Loucy (cell line): ENCODE measurements around the gene SOX30.
"Not testable (repeated sequence)": the region's sequence is repeated elsewhere in the genome, so short reads cannot be mapped to it uniquely, and the experiment has no call there.

ENCODE experiments used
- H2AFZ ChIP-seq: fragments of 200-600 bp; sonication (generic); 2 replicates; pipeline ENCODE4 v1.6.0; 2016; ENCODE audit warnings: antibody characterized with exemption, mild to moderate bottlenecking, low read length, moderate library complexity
- H3F3A ChIP-seq: fragments of 200-600 bp; 2 replicates; pipeline ENCODE4 v1.6.0; 2016; ENCODE audit warnings: antibody characterized with exemption, low read depth, mild to moderate bottlenecking
- H3K27me3 ChIP-seq: fragments of 200-600 bp; sonication (generic); 2 replicates; pipeline ENCODE4 v1.6.1; 2014; ENCODE audit warnings: low read length, mild to moderate bottlenecking; ENCODE audit not compliant: insufficient read depth, poor library complexity, severe bottlenecking
- H3K36me3 ChIP-seq: fragments of 200-600 bp; sonication (generic); 2 replicates; pipeline ENCODE4 v1.6.1; 2016; ENCODE audit warnings: low read length; ENCODE audit not compliant: insufficient read depth
- H3K4me1 ChIP-seq: fragments of 200-600 bp; sonication (generic); 2 replicates; pipeline ENCODE4 v1.5.1; 2014; ENCODE audit warnings: low read length, mild to moderate bottlenecking; ENCODE audit not compliant: insufficient read depth, poor library complexity, severe bottlenecking
- H3K4me2 ChIP-seq: fragments of 200-600 bp; sonication (generic); 2 replicates; pipeline ENCODE4 v1.6.0; 2014; ENCODE audit warnings: antibody characterized with exemption, low read length, low read depth, mild to moderate bottlenecking; ENCODE audit not compliant: poor library complexity, severe bottlenecking
- H3K4me3 ChIP-seq: fragments of 200-600 bp; sonication (generic); 2 replicates; pipeline ENCODE4 v1.5.1; 2014; ENCODE audit warnings: low read length, mild to moderate bottlenecking, mixed read lengths; ENCODE audit not compliant: poor library complexity, severe bottlenecking
- H3K79me2 ChIP-seq: fragments of 200-600 bp; sonication (generic); 2 replicates; pipeline ENCODE4 v1.6.1; 2014; ENCODE audit warnings: low read length; ENCODE audit not compliant: insufficient read depth
- H3K9ac ChIP-seq: fragments of 200-600 bp; sonication (generic); 2 replicates; pipeline ENCODE4 v1.6.0; 2014; ENCODE audit warnings: mild to moderate bottlenecking, low read depth, low read length, moderate library complexity; ENCODE audit not compliant: poor library complexity, severe bottlenecking
- H3K9me2 ChIP-seq: fragments of 200-600 bp; sonication (generic); replicated peaks from 2 replicates; pipeline ENCODE4 v1.6.1; 2016; ENCODE audit warnings: low read depth, low read length, mixed read lengths
- H3K9me3 ChIP-seq: fragments of 200-600 bp; sonication (generic); 2 replicates; pipeline ENCODE4 v1.6.1; 2014; ENCODE audit warnings: mild to moderate bottlenecking, antibody characterized with exemption, low read length, low read depth; ENCODE audit not compliant: insufficient read depth
- H4K20me1 ChIP-seq: fragments of 200-600 bp; sonication (generic); 2 replicates; pipeline ENCODE4 v1.6.0; 2014; ENCODE audit warnings: antibody characterized with exemption, low read length, mild to moderate bottlenecking; ENCODE audit not compliant: insufficient read depth, poor library complexity, severe bottlenecking
- EZH2phosphoT487 ChIP-seq: fragments of 200-600 bp; IDR thresholded peaks from 2 replicates; pipeline ENCODE4 v1.6.1; 2018; ENCODE audit warnings: antibody characterized with exemption, mild to moderate bottlenecking, moderate library complexity, borderline replicate concordance
- TF ChIP-seq, protein P1 (sequence below): fragments of 200-600 bp; sonication (generic); conservative IDR thresholded peaks from 2 replicates; pipeline ENCODE4 v1.5.1; 2014; ENCODE audit warnings: mild to moderate bottlenecking, antibody characterized with exemption, low read length

SOX30 gene

DNA sequence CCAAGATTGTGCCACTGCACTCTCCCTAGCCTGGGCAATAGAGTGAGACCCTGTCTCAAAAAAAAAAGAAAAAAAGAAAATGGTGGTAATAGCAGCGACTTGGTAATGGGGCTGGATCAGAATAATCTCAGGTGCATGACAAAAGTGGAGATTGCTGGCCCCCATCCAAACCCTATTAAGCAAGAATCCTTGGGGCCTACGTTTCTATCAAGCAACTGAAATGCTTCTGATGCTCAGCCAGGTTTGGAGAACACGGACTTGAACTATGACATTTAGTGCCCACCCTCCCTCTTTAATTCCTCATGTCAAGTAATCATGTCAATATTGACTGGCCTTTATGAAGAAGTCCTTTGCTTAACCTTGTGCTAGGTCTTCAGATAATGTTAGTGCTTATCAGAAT is 25.7 kb upstream of the SOX30 start:
- Histone ChIP-seq H3K27me3 (no peaks in the 10 kb centered on the region), H3K9me3 (no peaks in the 10 kb centered on the region), H2AFZ (no peak overlapping the region), H4K20me1 (no peaks in the 10 kb centered on the region), H3K4me1 (no peaks in the 10 kb centered on the region), H3K9ac (no peak overlapping the region), H3K79me2 (no peaks in the 10 kb centered on the region), H3F3A (no peaks in the 10 kb centered on the region), H3K4me2 (no peak overlapping the region), H3K36me3 (no peaks in the 10 kb centered on the region), H3K4me3 (no peak overlapping the region), H3K9me2 (no peaks in the 10 kb centered on the region)
- TF ChIP-seq, protein P1, sequence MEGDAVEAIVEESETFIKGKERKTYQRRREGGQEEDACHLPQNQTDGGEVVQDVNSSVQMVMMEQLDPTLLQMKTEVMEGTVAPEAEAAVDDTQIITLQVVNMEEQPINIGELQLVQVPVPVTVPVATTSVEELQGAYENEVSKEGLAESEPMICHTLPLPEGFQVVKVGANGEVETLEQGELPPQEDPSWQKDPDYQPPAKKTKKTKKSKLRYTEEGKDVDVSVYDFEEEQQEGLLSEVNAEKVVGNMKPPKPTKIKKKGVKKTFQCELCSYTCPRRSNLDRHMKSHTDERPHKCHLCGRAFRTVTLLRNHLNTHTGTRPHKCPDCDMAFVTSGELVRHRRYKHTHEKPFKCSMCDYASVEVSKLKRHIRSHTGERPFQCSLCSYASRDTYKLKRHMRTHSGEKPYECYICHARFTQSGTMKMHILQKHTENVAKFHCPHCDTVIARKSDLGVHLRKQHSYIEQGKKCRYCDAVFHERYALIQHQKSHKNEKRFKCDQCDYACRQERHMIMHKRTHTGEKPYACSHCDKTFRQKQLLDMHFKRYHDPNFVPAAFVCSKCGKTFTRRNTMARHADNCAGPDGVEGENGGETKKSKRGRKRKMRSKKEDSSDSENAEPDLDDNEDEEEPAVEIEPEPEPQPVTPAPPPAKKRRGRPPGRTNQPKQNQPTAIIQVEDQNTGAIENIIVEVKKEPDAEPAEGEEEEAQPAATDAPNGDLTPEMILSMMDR: no peak
- TF ChIP-seq EZH2phosphoT487: no peak

DNA sequence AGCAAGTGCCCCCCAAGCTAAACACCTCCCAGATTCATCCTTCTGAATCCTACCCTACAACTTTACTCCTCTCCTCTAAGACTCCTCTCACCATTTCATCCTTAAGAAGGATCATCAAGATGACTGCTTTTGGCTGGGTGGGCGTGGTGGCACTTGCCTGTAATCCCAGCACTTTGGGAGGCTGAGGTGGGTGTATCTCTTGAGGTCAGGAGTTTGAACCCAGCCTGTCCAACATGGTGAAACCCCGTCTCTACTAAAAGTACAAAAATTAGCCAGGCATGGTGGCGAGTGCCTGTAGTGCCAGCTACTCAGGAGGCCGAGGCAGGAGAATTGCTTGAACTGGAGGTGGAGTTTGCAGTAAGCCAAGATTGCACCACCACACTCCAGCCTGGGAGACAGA is 22.1 kb upstream of the SOX30 start:
- not testable (repeated sequence) for H2AFZ ChIP-seq, H3K4me2 ChIP-seq, H3K9me2 ChIP-seq, H4K20me1 ChIP-seq, H3F3A ChIP-seq, H3K36me3 ChIP-seq, H3K79me2 ChIP-seq, H3K9me3 ChIP-seq, H3K4me1 ChIP-seq, H3K27me3 ChIP-seq, H3K9ac ChIP-seq, H3K4me3 ChIP-seq

DNA sequence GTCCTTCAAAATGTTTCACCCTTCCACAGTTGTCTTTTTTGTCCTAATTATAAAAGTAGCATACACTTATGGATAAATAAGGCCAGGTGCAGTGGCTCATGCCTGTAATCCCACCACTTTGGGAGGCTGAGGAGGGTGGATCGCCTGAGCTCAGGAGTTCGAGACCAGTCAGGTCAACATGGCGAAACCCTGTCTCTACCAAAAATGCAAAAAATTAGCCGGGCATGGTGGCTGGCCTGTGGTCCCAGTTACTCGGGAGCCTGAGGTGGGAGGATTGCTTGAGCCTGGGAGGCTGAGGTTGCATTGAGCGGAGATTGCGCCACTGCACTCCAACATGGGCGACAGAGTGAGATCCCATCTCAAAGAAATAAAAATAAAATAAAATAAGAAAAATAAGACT is 20.7 kb upstream of the SOX30 start:
- Histone ChIP-seq H3K36me3 (no peaks in the 10 kb centered on the region), H4K20me1 (no peaks in the 10 kb centered on the region), H3K79me2 (no peaks in the 10 kb centered on the region), H3K4me3 (no peak overlapping the region), H3F3A (no peaks in the 10 kb centered on the region), H2AFZ (no peak overlapping the region), H3K4me1 (no peaks in the 10 kb centered on the region), H3K9me3 (no peaks in the 10 kb centered on the region), H3K27me3 (no peaks in the 10 kb centered on the region), H3K9ac (no peak overlapping the region), H3K4me2 (no peak overlapping the region), H3K9me2 (no peaks in the 10 kb centered on the region)
- TF ChIP-seq EZH2phosphoT487: no peak
- TF ChIP-seq, protein P1: no peak

DNA sequence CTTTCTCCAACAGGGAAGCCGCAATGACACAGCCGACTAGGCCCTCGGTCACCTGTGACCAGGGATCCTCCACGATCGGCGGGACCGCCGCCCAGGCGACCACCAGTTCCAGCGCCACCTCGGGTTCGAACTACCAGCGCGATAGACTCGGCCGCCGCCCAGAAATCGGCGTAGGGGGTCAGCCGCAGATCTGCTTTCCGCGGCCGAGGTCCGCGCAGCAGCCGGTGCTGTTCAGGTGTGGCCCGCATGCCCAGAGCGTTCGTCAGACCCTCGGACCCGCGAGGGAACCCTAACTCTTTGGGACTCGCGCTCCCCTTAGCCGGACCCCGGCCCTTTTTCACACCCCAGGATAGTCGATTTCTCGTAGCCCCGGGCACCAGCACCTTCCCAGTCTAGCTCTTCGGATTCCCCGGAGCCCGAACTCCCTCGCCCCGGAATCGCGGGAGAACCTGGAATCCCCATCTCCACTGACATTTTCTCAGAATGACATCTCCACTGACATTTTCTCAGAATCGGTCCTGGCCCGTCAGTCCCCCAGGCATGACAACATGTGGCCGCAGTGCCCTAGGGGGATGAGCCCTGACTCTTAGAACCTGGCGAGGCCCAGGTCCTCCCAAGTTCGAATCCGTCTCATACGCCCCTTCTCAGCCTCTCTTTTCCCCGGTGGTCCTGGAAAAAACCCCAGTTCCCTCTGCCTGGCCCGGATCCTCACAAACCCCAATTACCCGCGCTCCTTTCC is 19.5 kb upstream of the SOX30 start:
- no peaks in the 10 kb centered on the region for H3K9me3 ChIP-seq
- H3F3A ChIP-seq: no peaks in the 10 kb centered on the region
- no peak overlapping the region for H3K9ac ChIP-seq
- no peaks in the 10 kb centered on the region for H4K20me1 ChIP-seq
- no peaks in the 10 kb centered on the region for H3K27me3 ChIP-seq
- TF ChIP-seq EZH2phosphoT487: no peak
- TF ChIP-seq, protein P1: no peak
- H3K4me3 ChIP-seq: no peak overlapping the region
- no peaks in the 10 kb centered on the region for H3K4me1 ChIP-seq
- no peaks in the 10 kb centered on the region for H3K9me2 ChIP-seq
- no peak overlapping the region for H2AFZ ChIP-seq
- H3K36me3 ChIP-seq: no peaks in the 10 kb centered on the region
- no peaks in the 10 kb centered on the region for H3K79me2 ChIP-seq
- H3K4me2 ChIP-seq: no peak overlapping the region
